GM23338 (cell line): ENCODE measurements around the gene SLC6A1. TPM values are rescaled to one million over a fixed set of nuclear protein-coding genes. Genes with fewer than 3 reads are reported as not detected.

Experiments used
- ATAC-seq: fragments of 200-7000 bp; cut with Tn5 transposase; 3 replicates; pipeline ENCODE4 v1.9.1; 2020
- DNase-seq: peaks from one replicate; pipeline ENCODE4 v3.0.0-alpha.2; 2015; ENCODE audit warnings: low spot score
- H2AFZ ChIP-seq: fragments of 200-600 bp; sonication (generic); 2 replicates; pipeline ENCODE4 v1.8.0; 2016; ENCODE audit warnings: antibody characterized with exemption, mild to moderate bottlenecking, moderate library complexity
- H3F3A ChIP-seq: fragments of 200-600 bp; sonication (generic); replicated peaks from 2 replicates; pipeline ENCODE4 v1.8.0; 2017; ENCODE audit warnings: antibody characterized with exemption, mixed run types, low read depth
- H3K27ac ChIP-seq: fragments of 200-600 bp; sonication (generic); 2 replicates; pipeline ENCODE4 v1.6.1; 2016; ENCODE audit warnings: low read depth
- H3K27me3 ChIP-seq: fragments of 200-600 bp; sonication (generic); 2 replicates; pipeline ENCODE4 v1.8.0; 2016; ENCODE audit warnings: mild to moderate bottlenecking, mixed run types, moderate library complexity; ENCODE audit not compliant: insufficient read depth
- H3K36me3 ChIP-seq: fragments of 200-600 bp; sonication (generic); 2 replicates; pipeline ENCODE4 v1.8.0; 2016; ENCODE audit warnings: mild to moderate bottlenecking; ENCODE audit not compliant: insufficient read depth
- H3K4me1 ChIP-seq: fragments of 200-600 bp; sonication (generic); 2 replicates; pipeline ENCODE4 v1.8.0; 2016; ENCODE audit warnings: mild to moderate bottlenecking, moderate library complexity; ENCODE audit not compliant: insufficient read depth
- H3K4me2 ChIP-seq: fragments of 200-600 bp; sonication (generic); 2 replicates; pipeline ENCODE4 v1.7.1; 2017; ENCODE audit warnings: mixed run types
- H3K4me3 ChIP-seq: fragments of 200-600 bp; sonication (generic); 2 replicates; pipeline ENCODE4 v1.6.1; 2016; ENCODE audit warnings: mixed run types
- H3K79me2 ChIP-seq: fragments of 200-600 bp; sonication (generic); replicated peaks from 2 replicates; pipeline ENCODE4 v1.8.0; 2017; ENCODE audit warnings: mild to moderate bottlenecking; ENCODE audit not compliant: insufficient read depth
- H3K9me2 ChIP-seq: fragments of 200-600 bp; sonication (generic); 2 replicates; pipeline ENCODE4 v1.8.0; 2017; ENCODE audit not compliant: insufficient read depth
- H4K20me1 ChIP-seq: fragments of 200-600 bp; sonication (generic); replicated peaks from 2 replicates; pipeline ENCODE4 v1.8.0; 2017; ENCODE audit warnings: mild to moderate bottlenecking; ENCODE audit not compliant: insufficient read depth
- H3K27ac Mint-ChIP-seq: 2 replicates; pipeline ENCODE4 v1.8.0; 2020; ENCODE audit warnings: inconsistent platforms, mild to moderate bottlenecking, moderate library complexity, mixed read lengths
- H3K27me3 Mint-ChIP-seq: 3 replicates; pipeline ENCODE4 v1.8.0; 2022; ENCODE audit warnings: low read depth, mild to moderate bottlenecking, moderate library complexity, mixed read lengths, inconsistent platforms; ENCODE audit not compliant: insufficient read depth, poor library complexity
- H3K36me3 Mint-ChIP-seq: 3 replicates; pipeline ENCODE4 v1.8.0; 2021; ENCODE audit warnings: low read depth, mild to moderate bottlenecking, inconsistent platforms, moderate library complexity, mixed read lengths
- H3K4me1 Mint-ChIP-seq: 3 replicates; pipeline ENCODE4 v1.8.0; 2020; ENCODE audit warnings: mild to moderate bottlenecking, inconsistent platforms, mixed read lengths
- H3K4me3 Mint-ChIP-seq: 3 replicates; pipeline ENCODE4 v1.8.0; 2021; ENCODE audit warnings: moderate library complexity, mild to moderate bottlenecking, inconsistent platforms, mixed read lengths
- H3K9me3 Mint-ChIP-seq: 3 replicates; pipeline ENCODE4 v1.8.0; 2020; ENCODE audit warnings: moderate library complexity, mild to moderate bottlenecking, inconsistent platforms, mixed read lengths
- CTCF ChIP-seq, 2 experiments: fragments of 200-600 bp in 1 of 2; sonication (generic) in 1 of 2; conservative IDR thresholded peaks; 2 replicates each; pipeline versions ENCODE4 v1.5.1 to v1.6.1; 2016 to 2017; ENCODE audit warnings: antibody characterized with exemption in 2 of 2, low read depth in 2 of 2, mild to moderate bottlenecking in 2 of 2, moderate library complexity in 1 of 2
- ETS1 ChIP-seq: IDR thresholded peaks from 2 replicates; pipeline ENCODE4 v1.6.1; 2016; ENCODE audit warnings: antibody characterized with exemption
- EZH2 ChIP-seq: fragments of 200-600 bp; sonication (generic); IDR thresholded peaks from one replicate; pipeline ENCODE4 v1.8.0; 2017; ENCODE audit warnings: antibody characterized with exemption, mild to moderate bottlenecking, low read depth; ENCODE audit not compliant: unreplicated experiment
- EZH2phosphoT487 ChIP-seq: fragments of 200-600 bp; sonication (generic); IDR thresholded peaks from one replicate; pipeline ENCODE4 v1.8.1; 2018; ENCODE audit warnings: antibody characterized with exemption; ENCODE audit not compliant: unreplicated experiment
- JUNB ChIP-seq: IDR thresholded peaks from one replicate; pipeline ENCODE4 v1.6.1; 2016; ENCODE audit warnings: antibody characterized with exemption; ENCODE audit not compliant: unreplicated experiment
- NANOG ChIP-seq: IDR thresholded peaks from 2 replicates; pipeline ENCODE4 v1.6.1; 2016; ENCODE audit warnings: antibody characterized with exemption, borderline replicate concordance
- POLR2AphosphoS5 ChIP-seq: IDR thresholded peaks from 2 replicates; pipeline ENCODE4 v1.6.1; 2016; ENCODE audit warnings: antibody characterized with exemption, low read depth
- REST ChIP-seq: IDR thresholded peaks from one replicate; pipeline ENCODE4 v1.6.1; 2018; ENCODE audit warnings: antibody characterized with exemption; ENCODE audit not compliant: unreplicated experiment
- STAT1 ChIP-seq: IDR thresholded peaks from one replicate; pipeline ENCODE4 v1.6.1; 2016; ENCODE audit warnings: antibody characterized with exemption; ENCODE audit not compliant: unreplicated experiment
- ZNF114 ChIP-seq: fragments of 250-450 bp; sonication (Bioruptor Pico); IDR thresholded peaks from 2 replicates; pipeline ENCODE4 v1.5.0; 2020; ENCODE audit warnings: mild to moderate bottlenecking, moderate library complexity
- ZNF331 ChIP-seq: fragments of 250-450 bp; sonication (Bioruptor Pico); IDR thresholded peaks from 2 replicates; pipeline ENCODE4 v1.5.0; 2020; ENCODE audit warnings: low read depth, mild to moderate bottlenecking, moderate library complexity
- polyA plus RNA-seq: library from polyadenylated mRNA; unstranded; fragments of >200 nt; fragmentation: Nextera tagmentation; extraction: Ambion mirVana; gene quantifications from 2 replicates; pipeline ENCODE4 v1.2.1, GENCODE V29; 2016
- total RNA-seq: library from RNA; depleted of rRNA; stranded (reverse); fragments of >200 nt; shearing (Covaris generic); gene quantifications from 2 replicates; pipeline ENCODE4 v1.2.3, GENCODE V29; 2014

The SLC6A1 gene
- total and polyA plus RNA-seq, 2 experiments from 2014 or later, result 0.16 to 0.28 TPM

DNA sequence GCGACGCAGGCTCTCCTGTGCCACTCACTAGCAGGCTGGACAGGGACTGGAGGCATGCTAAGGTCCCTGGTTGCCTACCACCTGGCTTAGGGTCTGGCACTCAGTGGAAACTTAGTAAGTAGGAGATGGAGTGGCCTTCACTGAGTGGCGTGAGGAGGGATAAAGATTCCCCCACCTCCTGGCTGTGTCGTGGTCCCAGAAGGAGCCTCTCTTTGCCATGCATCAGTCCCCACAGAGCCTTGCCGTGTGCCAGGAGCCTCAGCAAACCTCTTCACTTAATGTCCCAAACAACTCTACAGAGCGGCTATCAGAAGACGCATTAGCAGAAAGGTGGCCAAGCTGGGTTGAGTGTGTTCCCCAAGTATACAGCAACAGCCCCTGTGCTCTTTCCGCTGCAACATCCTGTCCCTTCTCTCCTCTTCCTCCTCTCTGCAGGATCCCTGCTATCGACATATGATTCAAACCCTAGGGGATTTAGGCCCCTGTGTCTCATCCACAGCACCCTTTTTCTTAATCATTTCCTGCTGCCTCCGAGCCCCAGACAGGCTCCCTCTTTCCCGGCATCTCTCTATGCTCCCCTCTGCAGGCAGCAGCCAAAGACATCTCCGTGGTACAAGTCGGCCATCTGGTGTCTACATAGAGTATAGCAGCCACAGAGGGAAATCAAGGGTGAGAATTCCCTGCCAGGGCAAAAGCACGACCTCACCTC, 66.7 kb downstream of the SLC6A1 start:
- peak; percentile 72 for ATAC-seq
- Mint-ChIP-seq H3K4me3 (no peak overlapping the region), H3K4me1 (no peaks in the 10 kb centered on the region; the same call in 2 of the 3 replicates), H3K9me3 (peaks cover 17% of the 10 kb centered on the region; the same call in 2 of the 3 replicates), H3K36me3 (no peaks in the 10 kb centered on the region; the same call in 2 of the 3 replicates), H3K27ac (no peak overlapping the region), H3K27me3 (peaks cover 14% of the 10 kb centered on the region)
- no peak for TF ChIP-seq NANOG
- peak; percentile 83 to 98 for TF ChIP-seq CTCF (conservative IDR thresholded peaks at IDR 0.05; ENCODE audit: low read depth in 2 of 2)
- no peak for TF ChIP-seq REST
- TF ChIP-seq EZH2, result no peak
- Histone ChIP-seq H3K4me1 (no peaks in the 10 kb centered on the region), H3K36me3 (no peaks in the 10 kb centered on the region), H3K4me3 (no peak overlapping the region), H3K79me2 (no peaks in the 10 kb centered on the region), H3K27me3 (peaks cover 14% of the 10 kb centered on the region), H3K27ac (no peak overlapping the region), H2AFZ (peak overlapping the region; percentile 93; the same call in 1 of the 2 replicates), H3K4me2 (no peak overlapping the region), H3K9me2 (no peaks in the 10 kb centered on the region), H3F3A (no peaks in the 10 kb centered on the region), H4K20me1 (no peaks in the 10 kb centered on the region)
- peak; percentile 89 for DNase-seq

GRCh38 chr3:11059799-11060115, 67.2 kb downstream of the SLC6A1 start:
- no peak overlapping the region for H3K4me3 ChIP-seq
- ATAC-seq, result no peak
- TF ChIP-seq ZNF331 (CRISPR knock-in tag), result no peak
- no peak for TF ChIP-seq EZH2phosphoT487
- no peak for TF ChIP-seq JUNB
- no peak for TF ChIP-seq ZNF114 (CRISPR knock-in tag)
- no peak for TF ChIP-seq REST
- TF ChIP-seq CTCF (conservative IDR thresholded peaks at IDR 0.05; ENCODE audit: low read depth in 2 of 2), result no peak
- TF ChIP-seq POLR2AphosphoS5, result no peak
- no peak for TF ChIP-seq EZH2
- TF ChIP-seq ETS1, result no peak
- no peak for TF ChIP-seq STAT1

More at GRCh38 chr3:11059799-11060115, 67.2 kb downstream of the SLC6A1 start:
- Mint-ChIP-seq H3K36me3 (peaks cover 5% of the 10 kb centered on the region; the same call in 2 of the 3 replicates), H3K27me3 (peaks cover 14% of the 10 kb centered on the region), H3K27ac (no peak overlapping the region), H3K4me3 (no peak overlapping the region), H3K9me3 (peaks cover 22% of the 10 kb centered on the region), H3K4me1 (no peaks in the 10 kb centered on the region; the same call in 2 of the 3 replicates)
- Histone ChIP-seq H3K79me2 (no peaks in the 10 kb centered on the region), H3K4me1 (no peaks in the 10 kb centered on the region), H4K20me1 (no peaks in the 10 kb centered on the region), H3K9me2 (no peaks in the 10 kb centered on the region), H3K36me3 (no peaks in the 10 kb centered on the region), H3K27me3 (peaks cover 14% of the 10 kb centered on the region), H2AFZ (no peak overlapping the region), H3K27ac (no peak overlapping the region), H3K4me2 (no peak overlapping the region), H3F3A (no peaks in the 10 kb centered on the region)
- no peak for DNase-seq
